Amygdala (tissue), 56 donors: ENCODE measurements around the gene ANKRD28.

Experiments
- DNase-seq, 56 donors: peaks; one replicate each; lab custom pipeline; 2025; lab: John Stamatoyannopoulos, UW

ANKRD28 gene

DNA sequence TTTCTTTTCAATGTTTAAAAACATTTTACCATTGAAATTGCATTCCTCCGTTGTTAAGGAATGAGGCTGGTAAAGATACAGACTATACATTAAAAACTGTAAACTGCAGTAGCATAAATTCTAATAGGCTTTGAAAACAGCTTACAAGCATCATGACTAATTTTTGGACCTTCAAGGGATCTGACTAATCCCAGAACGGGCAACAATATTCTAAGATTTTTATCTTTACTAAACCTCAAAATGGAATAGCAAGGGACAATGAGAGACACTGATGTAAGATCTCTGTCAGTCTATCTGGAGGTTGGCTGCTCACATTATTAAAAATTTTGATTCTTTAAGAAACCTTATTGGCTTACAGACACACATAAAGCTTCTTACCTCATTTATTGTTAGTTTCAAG, 121.5 kb downstream of the ANKRD28 start:
- DNase-seq = no peak

DNA sequence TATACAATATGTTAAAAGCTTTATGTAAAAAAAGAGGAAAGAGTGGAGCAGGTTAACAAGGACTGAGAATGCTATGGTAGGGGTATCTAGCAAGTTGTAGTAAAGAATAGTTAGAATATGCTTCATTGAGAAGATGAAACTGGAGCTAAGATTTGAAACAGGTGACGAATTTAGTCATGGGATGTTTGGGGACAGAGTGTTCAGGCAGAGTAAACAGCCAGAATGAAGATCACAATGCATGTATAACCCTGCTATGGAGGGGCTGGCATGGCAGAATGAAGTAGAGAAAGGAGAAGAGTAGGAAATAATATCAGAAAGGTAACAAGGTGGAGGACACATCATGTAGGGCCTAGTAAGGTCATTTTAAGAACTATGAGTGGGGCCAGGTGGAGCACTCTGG, 124.2 kb downstream of the ANKRD28 start:
- no peak for DNase-seq

GRCh38 chr3:15667484-15667883, 130.3 kb downstream of the ANKRD28 start:
- DNase-seq = no peak

- DNase-seq = no peak
Observed at GRCh38 chr3:15666277-15666676, 131.5 kb downstream of the ANKRD28 start.

- DNase-seq = no peak
Observed at GRCh38 chr3:15665510-15666150, 132.1 kb downstream of the ANKRD28 start.

DNA sequence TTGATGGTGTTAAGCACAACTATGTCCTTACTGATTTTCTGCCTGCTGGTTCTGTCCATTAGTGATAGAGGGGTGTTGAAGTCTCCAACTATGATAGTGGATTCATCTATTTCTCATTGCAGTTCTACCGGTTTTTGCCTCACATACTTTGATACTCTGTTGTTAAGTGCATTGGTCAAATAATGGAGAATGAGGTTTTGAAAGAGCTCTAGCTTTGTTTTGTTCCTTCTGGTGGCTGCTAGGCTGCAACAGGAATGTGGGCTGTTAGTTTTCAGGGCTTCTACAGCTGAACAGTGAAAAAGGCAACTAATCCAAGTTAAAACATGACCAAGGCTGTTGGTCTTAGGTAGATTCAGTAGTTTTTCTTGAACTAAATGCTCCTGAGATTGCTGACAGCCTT, 133.6 kb downstream of the ANKRD28 start:
- no peak for DNase-seq

DNA sequence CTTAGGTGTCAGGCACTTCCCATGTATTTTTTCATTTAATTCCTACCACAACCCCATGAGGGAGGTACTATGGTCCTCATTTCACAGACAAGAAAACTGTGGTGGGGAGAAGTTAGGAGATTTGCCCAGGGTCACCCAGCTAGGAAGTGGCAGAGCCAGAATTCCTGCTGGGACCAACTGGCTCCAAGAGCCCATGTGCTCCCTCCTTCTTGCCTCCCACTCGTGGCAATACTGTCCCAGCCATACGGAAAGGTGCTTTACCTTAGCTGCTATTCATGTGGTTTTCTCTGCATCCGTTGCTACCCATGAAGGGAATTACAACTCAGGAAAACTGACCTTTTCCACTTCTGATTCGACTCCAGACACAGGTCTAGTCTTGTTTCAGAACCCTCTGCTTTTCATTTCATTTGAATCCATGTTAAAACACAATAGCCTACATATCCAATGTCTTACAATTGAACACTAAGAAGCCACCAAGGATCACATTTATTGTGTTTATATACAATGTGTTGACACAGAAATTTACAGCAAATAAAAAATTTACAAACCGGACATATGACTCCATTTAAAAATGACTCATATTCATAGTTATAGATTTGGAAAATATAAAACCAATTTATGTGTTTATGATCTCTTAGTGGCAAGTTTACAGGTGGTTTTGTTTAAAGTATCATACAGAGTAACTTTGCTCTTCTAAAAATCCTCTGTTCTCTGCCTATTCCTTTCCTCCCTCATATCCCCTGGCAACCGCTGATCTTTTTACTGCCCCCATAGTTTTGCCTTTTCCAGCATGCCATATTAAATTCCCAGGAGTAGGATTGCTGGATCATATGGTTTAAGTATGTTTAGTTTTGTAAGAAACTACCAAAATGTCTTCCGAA, 137.5 kb downstream of the ANKRD28 start:
- no peak for DNase-seq

DNA sequence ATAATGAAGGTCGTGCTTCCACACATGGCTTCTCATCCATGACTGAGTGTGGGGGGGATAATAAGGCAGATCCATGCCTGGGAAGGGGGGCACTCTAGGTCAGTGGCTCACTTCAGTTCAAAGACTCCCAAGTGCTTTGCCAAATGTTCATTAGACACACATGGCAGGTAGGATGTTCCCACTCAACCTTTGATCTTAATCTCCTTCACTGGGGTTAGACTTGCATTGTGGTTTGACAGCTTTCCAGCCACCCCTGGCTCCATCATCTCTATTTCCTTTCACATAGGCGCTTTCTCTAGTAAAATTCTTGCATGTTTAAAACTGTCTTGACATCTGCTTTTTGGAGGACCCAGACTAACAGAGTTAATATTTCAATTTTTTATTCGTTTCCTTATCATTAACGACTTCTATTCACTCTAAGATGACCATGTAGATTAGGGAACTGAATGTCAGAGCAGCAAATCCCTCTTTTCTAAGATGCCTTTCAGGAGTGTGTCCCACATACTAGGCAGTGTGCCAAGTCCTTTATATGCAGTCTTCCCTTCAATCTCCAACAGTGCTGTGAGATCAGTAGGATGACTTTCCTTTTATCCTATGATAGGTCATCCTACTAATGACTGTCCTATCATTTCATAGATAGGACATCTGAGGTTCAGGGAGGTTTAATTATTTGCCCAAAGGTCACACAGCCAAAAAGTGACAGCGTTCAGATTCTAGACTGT, 138.4 kb downstream of the ANKRD28 start:
- no peak for DNase-seq

- DNase-seq = no peak
Observed at GRCh38 chr3:15657016-15657415, 140.8 kb downstream of the ANKRD28 start.

DNA sequence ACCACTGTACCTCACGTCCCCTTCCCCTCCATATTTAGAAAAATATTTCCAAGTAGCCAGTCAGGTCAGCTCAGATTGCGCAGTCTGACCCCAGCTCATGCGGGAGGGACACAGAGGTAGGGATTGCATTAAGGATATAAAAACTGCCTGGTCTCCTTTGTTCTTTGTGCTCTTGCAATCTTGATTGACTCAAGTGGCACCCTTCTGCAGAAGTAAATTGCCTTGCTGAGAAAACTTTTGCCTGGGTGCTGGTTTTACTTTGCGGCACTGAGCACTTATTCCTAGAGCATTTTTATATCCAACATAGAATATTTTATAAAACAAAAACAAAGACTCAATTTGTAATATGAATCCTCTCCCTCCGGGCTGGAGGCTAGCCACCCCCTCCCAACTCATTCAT, 141.4 kb downstream of the ANKRD28 start:
- DNase-seq = no peak

DNA sequence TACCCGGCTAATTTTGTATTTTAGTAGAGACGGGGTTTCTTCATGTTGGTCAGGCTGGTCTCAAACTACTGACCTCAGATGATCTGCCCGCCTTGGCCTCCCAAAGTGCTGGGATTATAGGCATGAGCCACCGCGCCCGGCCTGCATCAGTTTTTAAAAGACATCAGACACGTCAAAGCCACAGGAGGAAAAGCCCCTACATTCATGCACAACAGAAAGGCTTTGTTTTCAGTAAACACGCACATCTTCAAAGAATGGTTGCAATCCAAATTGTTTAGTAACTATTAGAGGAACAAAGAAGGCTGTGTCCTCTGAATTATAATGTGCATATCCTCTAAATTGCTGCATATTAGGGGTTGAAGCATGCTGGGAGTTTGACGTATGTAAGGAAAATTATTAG, 142.9 kb downstream of the ANKRD28 start:
- peak in 25 of 56 donors; percentile 24 to 83 (median 48) for DNase-seq

DNA sequence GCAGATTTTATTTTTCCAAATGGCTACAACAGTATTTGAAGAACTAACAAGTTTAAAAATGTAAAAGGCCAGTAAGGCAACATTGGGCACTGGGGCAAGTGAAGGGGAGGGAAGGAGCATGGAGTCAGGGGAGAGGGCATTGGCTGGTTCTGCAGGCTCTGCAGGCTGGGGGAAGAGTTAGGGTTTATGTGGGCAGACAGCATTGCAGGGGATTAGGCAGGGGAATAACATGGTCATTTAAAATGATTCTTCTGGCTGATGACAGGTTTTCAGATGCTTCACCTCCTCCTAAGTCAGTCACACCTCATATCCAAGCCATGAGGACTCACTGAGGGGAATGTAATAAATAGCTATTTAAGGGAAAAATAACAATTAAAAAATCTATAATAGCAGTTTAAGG, 143.7 kb downstream of the ANKRD28 start:
- no peak for DNase-seq

GRCh38 chr3:15653321-15653720, 144.5 kb downstream of the ANKRD28 start:
- DNase-seq = no peak

GRCh38 chr3:15651396-15651795, 146.4 kb downstream of the ANKRD28 start:
- DNase-seq = no peak

DNA sequence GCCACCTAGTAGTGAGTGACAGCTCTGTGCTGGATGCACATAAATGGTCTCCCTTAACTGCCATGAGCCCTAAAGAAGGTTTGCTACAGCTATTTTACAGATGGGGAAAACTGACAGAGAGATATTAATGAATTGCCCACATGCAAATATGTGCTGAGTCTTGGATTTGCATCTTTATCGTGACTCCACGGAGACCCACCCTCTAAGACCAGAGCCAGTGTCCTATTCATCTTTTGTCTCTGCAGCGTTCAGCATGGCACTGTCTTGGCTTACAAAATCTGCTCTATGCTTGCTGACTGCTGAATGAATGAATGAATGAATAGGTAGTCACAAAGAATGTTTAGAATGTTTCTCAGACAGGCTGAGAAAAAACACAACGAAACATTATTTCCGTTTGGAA, 147.9 kb downstream of the ANKRD28 start:
- no peak for DNase-seq

DNA sequence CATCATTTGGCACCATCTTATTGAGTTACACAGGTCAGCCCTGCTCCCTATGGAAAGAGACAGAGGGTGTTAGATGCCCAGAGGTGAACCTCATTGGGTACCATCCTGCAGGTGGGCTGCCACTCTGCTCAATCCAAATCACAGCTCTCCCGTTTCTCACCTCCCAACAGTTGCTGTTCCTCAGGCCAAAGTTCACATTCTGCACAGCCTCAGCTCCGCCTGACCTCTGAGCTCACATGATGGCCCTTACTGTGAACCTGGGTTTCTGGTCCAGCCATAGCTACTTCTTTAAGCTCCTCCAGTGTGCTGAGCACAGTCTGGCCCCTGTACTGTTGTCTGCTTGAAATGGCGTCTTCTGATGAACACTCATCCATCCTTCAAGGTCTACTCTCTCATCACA, 148.4 kb downstream of the ANKRD28 start:
- no peak for DNase-seq

DNA sequence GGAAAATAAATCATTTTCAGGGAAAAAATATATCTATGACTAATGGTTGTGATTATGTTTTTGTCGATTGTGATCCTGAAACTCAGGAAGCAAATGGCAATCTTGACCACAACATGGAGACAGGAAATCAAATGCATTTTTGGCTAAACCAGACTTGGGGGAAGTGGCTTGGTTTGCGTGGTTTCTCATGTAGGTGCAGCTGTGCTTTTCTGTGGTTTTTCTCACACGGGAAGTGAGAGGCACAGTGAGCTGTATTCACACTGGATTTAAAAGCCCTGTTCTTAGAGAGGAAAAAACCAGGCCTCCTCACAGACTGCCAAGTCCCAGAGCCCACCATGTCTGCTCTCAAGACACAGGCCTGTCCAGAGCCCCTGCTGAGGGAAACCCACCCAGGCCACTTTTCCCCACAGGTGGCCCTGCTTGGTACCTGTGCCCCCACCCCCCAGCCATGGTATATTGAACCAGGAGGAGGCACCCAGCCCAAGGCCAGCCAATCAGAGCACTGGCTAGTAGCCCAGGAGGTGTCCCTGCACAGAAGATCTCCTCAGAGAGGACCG, 150.1 kb downstream of the ANKRD28 start:
- DNase-seq = peak in 3 of 56 donors; percentile 17 to 23 (median 23)

- peak in 1 of 56 donors; percentile 10 for DNase-seq
Observed at GRCh38 chr3:15646851-15647511, 150.8 kb downstream of the ANKRD28 start.

DNA sequence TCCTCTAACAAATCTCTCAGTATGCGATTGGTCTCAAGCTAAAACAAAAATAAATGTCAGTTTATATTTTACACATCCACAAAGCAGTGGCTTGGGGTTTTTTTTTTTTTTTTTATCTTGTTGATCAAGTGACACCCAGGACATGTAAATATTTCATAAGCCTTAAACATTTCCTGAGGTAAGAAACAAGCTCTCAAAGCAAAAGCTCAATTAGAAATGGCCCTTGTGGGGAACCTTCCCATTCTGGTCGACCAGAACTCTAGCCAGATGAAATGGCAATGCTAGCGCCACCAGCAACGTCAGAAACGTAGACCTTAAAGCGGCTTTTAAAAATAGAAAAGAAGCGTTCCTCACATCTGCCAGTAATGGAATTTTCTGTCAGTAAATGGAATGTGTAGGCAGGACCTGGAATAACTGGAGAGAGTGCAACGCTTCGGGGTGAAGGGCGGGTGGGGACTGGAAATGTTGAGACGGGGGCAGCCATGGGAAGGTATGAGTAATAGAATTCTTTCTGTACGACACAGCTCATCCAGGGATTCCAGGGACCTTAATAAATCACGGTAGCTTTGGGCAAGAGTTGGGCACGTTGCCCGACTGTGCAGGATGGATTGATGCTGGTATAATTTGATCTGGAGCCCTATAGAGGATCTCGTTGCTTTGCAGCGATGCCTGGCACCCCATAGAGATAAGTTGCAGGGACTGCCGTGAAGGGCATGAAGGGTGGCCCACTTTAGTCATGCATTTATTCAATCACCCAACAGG, 151.9 kb downstream of the ANKRD28 start:
- DNase-seq = no peak

- no peak for DNase-seq
Observed at GRCh38 chr3:15645246-15645645, 152.5 kb downstream of the ANKRD28 start.
